ENCODE measurements around the gene RANBP17.

GRCh38 chr5:171149772-171150171, 288.0 kb downstream of the RANBP17 start:
- no peak for TF ChIP-seq POLR2AphosphoS5 (IDR thresholded peaks at IDR 0.05)
- no peak for TF ChIP-seq CTCF (IDR thresholded peaks at IDR 0.05; ENCODE audit: poor library complexity, severe bottlenecking)
- no peak for TF ChIP-seq REST (IDR thresholded peaks at IDR 0.05; ENCODE audit: borderline replicate concordance)
- TF ChIP-seq RAD21 (conservative IDR thresholded peaks at IDR 0.05) = no peak
- TF ChIP-seq EZH2 (IDR thresholded peaks at IDR 0.05; ENCODE audit: borderline replicate concordance, insufficient read depth, low read length, poor library complexity, severe bottlenecking) = no peak
- TF ChIP-seq TAF1 (IDR thresholded peaks at IDR 0.05; ENCODE audit: low read depth) = no peak
